BE2C (cell line): ENCODE measurements around the gene SSB.
"Not testable (repeated sequence)": the region's sequence is repeated elsewhere in the genome, so short reads cannot be mapped to it uniquely, and the experiment has no call there.

Experiments used
- DNase-seq: peaks from one replicate; pipeline ENCODE4 v3.0.0-alpha.2; 2020
- H3K27me3 ChIP-seq: fragments of 250-450 bp; sonication (Bioruptor Pico); 2 replicates; pipeline ENCODE4 v1.5.1; 2020; ENCODE audit warnings: mild to moderate bottlenecking
- H3K36me3 ChIP-seq: fragments of 250-450 bp; sonication (Bioruptor Pico); 2 replicates; pipeline ENCODE4 v1.5.1; 2020; ENCODE audit warnings: mild to moderate bottlenecking
- H3K4me1 ChIP-seq: fragments of 250-450 bp; sonication (Bioruptor Pico); 2 replicates; pipeline ENCODE4 v1.5.1; 2020
- H3K4me3 ChIP-seq: 2 replicates; pipeline ENCODE4 v1.5.1; 2011; ENCODE audit warnings: low read depth, low read length
- H3K9me3 ChIP-seq: fragments of 250-450 bp; sonication (Bioruptor Pico); 2 replicates; pipeline ENCODE4 v1.5.1; 2020
- CTCF ChIP-seq: IDR thresholded peaks from 2 replicates; pipeline ENCODE4 v1.5.1; 2012; ENCODE audit warnings: mild to moderate bottlenecking, low read depth, low read length

The SSB gene

GRCh38 chr2:169849710-169850109, 51.0 kb downstream of the SSB start:
- no peak for DNase-seq
- Histone ChIP-seq H3K36me3 (no peaks in the 10 kb centered on the region), H3K27me3 (no peaks in the 10 kb centered on the region), H3K9me3 (no peaks in the 10 kb centered on the region), H3K4me1 (no peaks in the 10 kb centered on the region), H3K4me3 (no peak overlapping the region)
- no peak for TF ChIP-seq CTCF

- no peak for TF ChIP-seq CTCF
- Histone ChIP-seq H3K36me3 (no peaks in the 10 kb centered on the region), H3K27me3 (no peaks in the 10 kb centered on the region), H3K9me3 (no peaks in the 10 kb centered on the region), H3K4me1 (no peaks in the 10 kb centered on the region), H3K4me3 (no peak overlapping the region)
- DNase-seq, result no peak
These were observed 54.5 kb downstream of the SSB start for GRCh38 chr2:169853041-169853668.

- H3K36me3 ChIP-seq, H3K27me3 ChIP-seq, H3K4me1 ChIP-seq, H3K9me3 ChIP-seq, DNase-seq, H3K4me3 ChIP-seq: not testable (repeated sequence)
These were observed 56.9 kb downstream of the SSB start for GRCh38 chr2:169855281-169856258.

- Histone ChIP-seq H3K27me3 (no peaks in the 10 kb centered on the region), H3K9me3 (no peaks in the 10 kb centered on the region), H3K4me1 (no peaks in the 10 kb centered on the region), H3K4me3 (no peak overlapping the region), H3K36me3 (no peaks in the 10 kb centered on the region)
- no peak for TF ChIP-seq CTCF
- DNase-seq, result no peak
These were observed 60.8 kb downstream of the SSB start for GRCh38 chr2:169859423-169859822.

GRCh38 chr2:169860149-169860548, 61.5 kb downstream of the SSB start:
- no peaks in the 10 kb centered on the region for H3K27me3 ChIP-seq
- H3K9me3 ChIP-seq, result no peaks in the 10 kb centered on the region
- no peak for DNase-seq
- TF ChIP-seq CTCF, result no peak
- H3K4me3 ChIP-seq, result no peak overlapping the region
- H3K4me1 ChIP-seq, result no peaks in the 10 kb centered on the region
- H3K36me3 ChIP-seq, result no peaks in the 10 kb centered on the region
